Measurements from ENCODE around the gene TNFSF10. TPM values are rescaled to one million over a fixed set of nuclear protein-coding genes. Genes with fewer than 3 reads are reported as not detected.
A peak's percentile ranks its signal among the peaks of the same experiment; 100 is the strongest.

The TNFSF10 gene
- total RNA-seq, 1 donor from 2014 or later: 91.1 TPM

- DNase-seq (ENCODE audit: low read depth in 2 of 2): no peak
Observed at GRCh38 chr3:172544404-172544803, 21.2 kb upstream of the TNFSF10 start.

GRCh38 chr3:172543884-172544283 lies 20.7 kb upstream of the TNFSF10 start:
- DNase-seq (ENCODE audit: low read depth in 2 of 2): no peak

GRCh38 chr3:172543419-172543818 lies 20.2 kb upstream of the TNFSF10 start:
- no peak for DNase-seq (ENCODE audit: low read depth in 2 of 2)

- no peak for DNase-seq (ENCODE audit: low read depth in 2 of 2)
Observed at GRCh38 chr3:172542999-172543398, 19.8 kb upstream of the TNFSF10 start.

GRCh38 chr3:172541945-172542488 lies 18.8 kb upstream of the TNFSF10 start:
- DNase-seq (ENCODE audit: low read depth in 2 of 2): no peak

- DNase-seq (ENCODE audit: low read depth in 2 of 2): no peak
Observed at GRCh38 chr3:172540049-172540448, 16.8 kb upstream of the TNFSF10 start.

- DNase-seq (ENCODE audit: low read depth in 2 of 2): no peak
Observed at GRCh38 chr3:172539273-172539672, 16.0 kb upstream of the TNFSF10 start.

GRCh38 chr3:172538368-172539151 lies 15.3 kb upstream of the TNFSF10 start:
- peak; percentile 51 to 76 for DNase-seq (ENCODE audit: low read depth in 2 of 2)

- no peak for DNase-seq (ENCODE audit: low read depth in 2 of 2)
Observed at GRCh38 chr3:172537507-172538158, 14.4 kb upstream of the TNFSF10 start.

GRCh38 chr3:172536993-172537419 lies 13.8 kb upstream of the TNFSF10 start:
- DNase-seq (ENCODE audit: low read depth in 2 of 2): peak in 1 of 2 donors; percentile 28

- DNase-seq (ENCODE audit: low read depth in 2 of 2): no peak
Observed at GRCh38 chr3:172536505-172536904, 13.3 kb upstream of the TNFSF10 start.

- DNase-seq (ENCODE audit: low read depth in 2 of 2): peak in 1 of 2 donors; percentile 48
Observed at GRCh38 chr3:172530566-172530965, 7.3 kb upstream of the TNFSF10 start.

- no peak for DNase-seq (ENCODE audit: low read depth in 2 of 2)
Observed at GRCh38 chr3:172530101-172530561, 6.9 kb upstream of the TNFSF10 start.

- DNase-seq (ENCODE audit: low read depth in 2 of 2): no peak
Observed at GRCh38 chr3:172528677-172529076, 5.4 kb upstream of the TNFSF10 start.

- no peak for DNase-seq (ENCODE audit: low read depth in 2 of 2)
Observed at GRCh38 chr3:172527306-172527705, 4.1 kb upstream of the TNFSF10 start.

- no peak for DNase-seq (ENCODE audit: low read depth in 2 of 2)
Observed at GRCh38 chr3:172525116-172525613, 1.9 kb upstream of the TNFSF10 start.

- no peak for DNase-seq (ENCODE audit: low read depth in 2 of 2)
Observed at GRCh38 chr3:172524611-172525010, 1.4 kb upstream of the TNFSF10 start.

- peak in 1 of 2 donors; percentile 39 for DNase-seq (ENCODE audit: low read depth in 2 of 2)
Observed at GRCh38 chr3:172521837-172522726, 1.1 kb downstream of the TNFSF10 start.

- peak; percentile 72 to 97 for DNase-seq (ENCODE audit: low read depth in 2 of 2)
Observed at GRCh38 chr3:172520301-172520831, 2.9 kb downstream of the TNFSF10 start.

- DNase-seq (ENCODE audit: low read depth in 2 of 2): peak in 1 of 2 donors; percentile 55
Observed at GRCh38 chr3:172519740-172520139, 3.5 kb downstream of the TNFSF10 start.

All from lung microvascular endothelial cell (primary cell).